GM19025 (cell line): Measurements from ENCODE around the gene SRP9.

Experiments
- ATAC-seq: cut with Tn5 transposase; IDR thresholded peaks from one replicate; pipeline ENCODE4 v1.9.1; 2021; ENCODE audit warnings: mild to moderate bottlenecking, low read depth, moderate library complexity; ENCODE audit not compliant: unreplicated experiment

SRP9 gene

GRCh38 chr1:225777583-225778336 is at the start of gene SRP9:
Gene SRP9, plus strand, starts transcription at chr1:225777826. Its CDS starts 115 bp downstream, at chr1:225777941.
- peak; percentile 99 for ATAC-seq

DNA sequence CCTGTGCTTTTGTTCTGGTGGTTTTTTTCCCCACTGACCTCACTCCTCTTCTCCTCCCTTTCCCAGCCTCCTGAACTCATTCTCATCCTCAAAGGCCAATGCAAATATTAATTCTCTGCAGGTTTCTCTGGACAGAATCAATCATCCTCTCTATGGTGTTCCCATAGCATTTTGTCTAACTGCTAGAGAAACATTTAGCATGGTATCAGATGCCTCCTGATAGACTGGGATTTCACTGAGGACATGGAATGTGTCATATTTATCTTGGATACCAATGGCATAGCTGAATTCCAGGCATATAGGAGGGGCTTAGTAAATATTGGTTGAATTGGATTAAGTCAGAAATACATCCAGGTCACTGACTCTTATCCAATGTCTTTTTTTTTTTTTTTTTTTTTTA is 46.1 kb upstream of the SRP9 start:
- ATAC-seq, result no peak

DNA sequence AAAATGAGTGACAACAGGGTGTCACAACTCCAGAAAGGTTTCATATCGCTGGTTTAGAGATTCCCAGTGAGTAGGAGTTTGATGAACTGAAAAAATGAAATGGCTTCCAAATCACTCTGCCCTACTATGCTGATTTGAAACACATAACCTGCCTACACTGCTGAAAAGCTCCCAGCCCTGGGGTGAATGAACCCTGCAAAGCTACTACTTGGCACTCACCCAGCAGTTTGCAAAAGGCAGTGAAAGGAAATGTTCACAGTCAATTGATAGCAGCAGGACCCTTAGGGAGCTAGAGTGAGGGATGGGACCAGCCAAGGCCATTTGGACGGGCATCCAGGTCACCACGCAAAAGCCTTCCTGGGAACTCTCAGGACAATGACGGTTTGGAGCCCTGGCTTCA is 44.4 kb upstream of the SRP9 start:
- no peak for ATAC-seq

- ATAC-seq, result no peak
These were observed 42.1 kb upstream of the SRP9 start for GRCh38 chr1:225735252-225736149.

DNA sequence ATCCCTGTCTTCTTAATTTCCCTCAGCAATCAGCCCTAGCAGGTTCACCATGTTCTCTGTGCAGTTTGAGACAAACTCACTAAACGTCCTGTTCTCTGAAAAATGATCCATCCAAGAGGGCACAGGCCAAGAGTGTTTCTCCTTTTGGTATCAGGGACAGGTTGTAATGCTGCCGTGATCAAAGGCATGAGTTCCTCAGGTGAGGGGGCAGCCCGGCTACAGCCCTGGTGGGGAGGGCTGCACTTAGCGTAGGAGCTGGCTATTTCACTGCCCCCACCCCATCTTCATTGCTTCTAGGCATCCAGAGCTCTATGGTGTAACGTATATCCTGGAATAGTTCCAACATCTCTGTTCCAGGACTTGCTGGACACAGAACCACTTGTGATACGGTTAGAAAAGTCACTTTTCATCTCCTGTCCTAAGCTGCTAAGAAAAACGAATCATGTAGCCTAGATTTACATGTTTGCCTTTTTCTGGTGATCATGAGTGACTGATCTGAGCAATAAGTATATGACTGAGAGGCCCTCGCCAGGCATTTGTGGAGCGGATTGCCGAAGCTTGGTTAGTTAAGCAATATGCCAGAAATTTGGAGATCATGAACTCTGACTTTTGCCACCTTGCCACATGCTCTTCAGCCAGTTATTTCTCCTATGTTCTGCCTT is 41.1 kb upstream of the SRP9 start:
- no peak for ATAC-seq

GRCh38 chr1:225737161-225737560 is 40.5 kb upstream of the SRP9 start:
- ATAC-seq, result no peak

DNA sequence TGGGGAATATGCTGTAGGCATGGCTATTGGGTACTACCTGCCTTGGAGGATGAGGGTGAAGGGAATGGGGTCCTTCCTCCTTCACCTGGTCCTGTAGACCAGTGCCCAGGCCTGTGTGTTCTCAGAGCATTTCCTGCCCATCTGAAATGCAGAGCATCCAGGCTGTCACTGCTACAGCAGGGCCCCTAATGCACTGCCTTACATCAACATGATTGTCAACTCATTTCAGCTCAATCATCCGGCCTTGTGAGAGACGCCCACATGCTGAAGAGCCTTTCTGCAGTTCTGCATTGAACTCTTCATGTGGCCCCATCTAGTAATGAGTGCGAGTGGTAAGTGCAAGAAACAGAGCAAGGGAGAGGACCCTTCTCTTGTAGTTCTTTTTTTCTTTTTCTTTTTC is 39.8 kb upstream of the SRP9 start:
- no peak for ATAC-seq

DNA sequence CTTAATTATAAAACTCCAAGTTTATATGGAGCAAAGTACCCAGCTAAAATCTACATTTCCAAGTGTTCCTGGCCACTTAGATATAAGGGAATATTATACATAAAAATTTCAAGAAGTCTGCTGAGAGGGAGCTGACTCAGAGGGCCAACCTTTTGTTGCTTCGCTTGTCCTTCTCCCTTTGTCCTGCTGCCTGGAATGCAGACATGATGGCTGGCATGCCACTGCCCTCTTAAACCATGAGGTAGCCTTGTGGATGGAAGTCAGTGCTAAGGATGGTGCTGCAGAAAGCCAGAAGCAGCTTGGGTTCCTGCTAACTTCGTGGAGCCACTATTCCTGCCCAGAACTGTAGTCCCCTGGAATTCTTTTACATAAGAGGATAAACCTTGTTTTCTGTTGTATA is 38.9 kb upstream of the SRP9 start:
- ATAC-seq, result no peak

DNA sequence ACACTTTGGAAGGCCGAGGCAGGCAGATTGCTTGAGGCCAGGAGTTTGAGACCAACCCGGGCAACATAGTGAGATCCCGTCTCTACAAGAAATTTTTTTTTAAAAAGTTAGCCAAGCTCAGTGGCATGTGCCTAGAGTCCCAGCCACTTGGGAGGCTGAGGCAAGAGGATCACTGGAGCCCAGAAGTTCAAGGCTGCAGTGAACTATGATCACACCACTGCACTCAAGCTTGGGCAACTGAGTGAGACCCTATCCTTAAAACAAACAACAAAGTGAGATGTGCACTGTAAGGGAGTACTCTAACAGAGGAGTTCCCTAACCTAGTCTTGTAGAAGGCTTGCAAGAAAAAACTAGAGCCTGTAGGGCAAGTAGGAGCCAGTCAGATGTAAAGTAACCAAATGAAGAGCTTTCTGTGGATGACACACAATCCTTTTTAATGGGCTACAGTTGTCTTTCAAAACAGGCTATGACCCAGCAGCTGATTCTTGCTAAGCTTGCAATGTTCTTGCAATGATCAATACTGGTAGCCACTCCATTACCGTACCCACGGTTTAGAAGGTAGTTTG is 38.0 kb upstream of the SRP9 start:
- ATAC-seq, result no peak

DNA sequence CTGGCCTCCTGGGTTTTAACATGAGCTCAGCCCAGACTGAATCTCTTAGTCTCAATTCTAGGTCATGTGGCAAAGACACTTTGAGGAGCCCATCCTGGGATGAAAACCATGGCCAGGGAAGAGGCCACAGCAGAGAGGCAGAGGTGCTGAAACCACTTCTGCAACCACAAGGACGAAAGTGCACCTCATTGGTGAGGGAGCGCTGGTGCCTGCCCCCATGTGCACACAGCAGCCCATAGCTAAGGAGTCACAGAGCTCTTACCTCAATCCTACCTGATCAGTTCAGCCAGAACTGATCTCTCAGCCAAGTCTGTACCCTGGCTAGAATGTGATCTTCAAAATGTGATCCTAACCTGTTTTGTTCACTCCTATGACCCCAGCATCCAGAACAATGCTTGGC is 32.9 kb upstream of the SRP9 start:
- no peak for ATAC-seq

- ATAC-seq, result no peak
These were observed 32.4 kb upstream of the SRP9 start for GRCh38 chr1:225745273-225745672.

DNA sequence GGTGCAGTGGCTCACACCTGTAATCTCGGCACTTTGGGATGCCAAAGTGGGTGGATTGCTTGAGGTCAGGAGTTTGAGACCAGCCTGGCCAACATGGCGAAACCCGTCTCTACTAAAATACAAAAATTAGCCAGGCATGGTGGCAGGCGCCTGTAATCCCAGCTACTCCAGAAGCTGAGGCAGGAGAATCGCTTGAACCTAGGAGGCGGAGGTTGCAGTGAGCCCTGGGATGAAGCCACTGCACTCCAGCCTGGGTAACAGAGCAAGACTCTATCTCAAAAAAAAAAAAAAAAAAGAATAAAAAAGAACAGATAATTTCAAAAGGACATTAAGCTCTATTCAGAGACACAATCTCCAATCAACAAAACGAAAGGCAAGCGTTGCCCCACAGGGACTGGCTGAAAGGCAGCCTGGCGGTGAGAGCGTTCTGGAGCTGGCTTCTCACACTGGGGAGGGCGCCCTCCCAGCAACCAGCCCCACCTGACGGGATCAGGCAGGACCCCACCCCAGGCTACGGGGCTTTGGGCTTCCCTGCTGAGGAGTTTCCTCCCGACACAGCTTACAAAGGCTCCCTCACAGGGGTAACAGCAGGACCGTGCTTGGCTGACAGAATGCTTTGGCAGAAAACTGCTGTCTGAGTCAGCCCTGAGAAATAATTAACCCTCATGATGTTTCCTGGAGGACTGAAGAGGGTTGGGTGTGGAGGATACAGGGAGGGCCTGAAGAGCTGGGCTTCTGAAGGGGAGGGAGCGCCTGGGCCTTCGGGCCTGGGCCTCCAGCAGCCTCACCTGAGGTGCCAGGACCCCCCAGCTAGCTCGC is 31.1 kb upstream of the SRP9 start:
- no peak for ATAC-seq

DNA sequence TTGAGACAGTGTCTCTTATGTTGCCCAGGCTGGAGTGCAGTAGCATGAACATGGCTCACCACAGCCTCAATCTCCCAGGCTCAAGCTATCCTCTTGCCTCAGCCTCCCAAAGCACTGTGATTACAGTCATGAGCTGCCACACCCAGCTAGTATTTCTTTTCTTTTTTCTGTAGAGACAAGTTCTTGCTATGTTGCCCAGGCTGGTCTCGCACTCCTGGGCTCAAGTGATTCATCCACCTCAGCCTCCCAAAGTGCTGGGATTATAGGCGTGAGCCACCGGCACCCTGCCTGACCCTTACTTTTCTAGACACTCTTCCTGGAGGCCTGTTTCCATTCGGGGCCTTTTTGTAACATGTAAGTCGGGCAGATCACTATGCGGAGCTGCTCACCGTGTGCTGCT is 30.1 kb upstream of the SRP9 start:
- ATAC-seq, result no peak

DNA sequence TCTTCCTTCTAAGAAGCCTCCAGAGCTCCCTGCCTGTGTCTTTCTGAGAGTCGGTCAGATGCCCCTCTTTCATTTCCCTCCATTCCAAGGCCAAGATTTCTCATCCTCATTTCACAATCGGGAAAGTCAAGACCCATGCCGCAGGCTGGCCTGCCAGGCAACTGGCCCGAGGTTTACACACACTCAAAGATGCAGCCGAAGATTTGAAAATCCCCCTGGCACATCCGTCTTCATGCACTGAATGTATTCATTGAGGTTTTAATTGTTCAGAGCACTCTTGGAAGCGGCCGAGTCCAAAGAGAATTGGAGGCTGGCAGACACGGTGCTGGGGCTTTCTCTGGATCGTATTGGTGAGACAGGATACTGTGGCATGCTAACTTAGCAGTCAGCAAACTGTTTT is 29.1 kb upstream of the SRP9 start:
- ATAC-seq, result no peak

DNA sequence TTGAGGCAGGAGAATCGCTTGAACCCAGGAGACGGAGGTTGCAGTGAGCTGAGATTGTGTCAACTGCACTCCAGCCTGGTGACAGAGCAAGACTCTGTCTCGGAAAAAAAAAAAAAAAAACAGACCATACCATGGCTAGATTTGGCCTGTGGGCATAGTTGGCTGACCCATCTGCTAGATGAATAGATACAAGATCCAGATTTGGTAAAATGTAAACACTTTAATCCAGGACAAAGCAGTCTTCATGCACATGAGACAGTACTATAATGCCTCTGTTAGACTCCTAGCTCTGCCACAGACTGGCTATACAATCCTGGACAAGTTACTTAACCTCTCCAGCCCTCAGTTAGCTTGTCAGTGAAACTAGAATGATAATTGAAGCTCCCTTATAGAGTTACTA is 27.9 kb upstream of the SRP9 start:
- ATAC-seq, result no peak

DNA sequence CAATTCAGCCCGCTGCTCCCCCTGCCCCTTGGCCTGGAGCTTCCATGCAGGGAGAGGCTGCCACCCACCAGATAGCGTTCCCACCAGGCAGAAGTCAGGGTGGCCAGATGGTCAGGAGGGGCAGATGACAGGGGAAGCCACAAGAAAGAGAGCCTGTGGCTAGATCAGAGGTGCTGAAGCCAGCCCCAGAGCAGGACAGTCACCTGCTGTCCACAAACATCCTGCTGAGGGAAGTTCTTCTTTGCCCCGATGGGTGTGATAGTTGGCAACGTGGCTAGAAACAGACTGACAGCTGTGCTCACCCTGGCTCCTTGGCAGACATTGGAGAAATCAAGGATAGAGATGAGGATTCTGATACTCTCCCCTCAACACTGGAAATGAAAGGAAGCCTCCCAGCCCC is 27.2 kb upstream of the SRP9 start:
- ATAC-seq, result no peak

DNA sequence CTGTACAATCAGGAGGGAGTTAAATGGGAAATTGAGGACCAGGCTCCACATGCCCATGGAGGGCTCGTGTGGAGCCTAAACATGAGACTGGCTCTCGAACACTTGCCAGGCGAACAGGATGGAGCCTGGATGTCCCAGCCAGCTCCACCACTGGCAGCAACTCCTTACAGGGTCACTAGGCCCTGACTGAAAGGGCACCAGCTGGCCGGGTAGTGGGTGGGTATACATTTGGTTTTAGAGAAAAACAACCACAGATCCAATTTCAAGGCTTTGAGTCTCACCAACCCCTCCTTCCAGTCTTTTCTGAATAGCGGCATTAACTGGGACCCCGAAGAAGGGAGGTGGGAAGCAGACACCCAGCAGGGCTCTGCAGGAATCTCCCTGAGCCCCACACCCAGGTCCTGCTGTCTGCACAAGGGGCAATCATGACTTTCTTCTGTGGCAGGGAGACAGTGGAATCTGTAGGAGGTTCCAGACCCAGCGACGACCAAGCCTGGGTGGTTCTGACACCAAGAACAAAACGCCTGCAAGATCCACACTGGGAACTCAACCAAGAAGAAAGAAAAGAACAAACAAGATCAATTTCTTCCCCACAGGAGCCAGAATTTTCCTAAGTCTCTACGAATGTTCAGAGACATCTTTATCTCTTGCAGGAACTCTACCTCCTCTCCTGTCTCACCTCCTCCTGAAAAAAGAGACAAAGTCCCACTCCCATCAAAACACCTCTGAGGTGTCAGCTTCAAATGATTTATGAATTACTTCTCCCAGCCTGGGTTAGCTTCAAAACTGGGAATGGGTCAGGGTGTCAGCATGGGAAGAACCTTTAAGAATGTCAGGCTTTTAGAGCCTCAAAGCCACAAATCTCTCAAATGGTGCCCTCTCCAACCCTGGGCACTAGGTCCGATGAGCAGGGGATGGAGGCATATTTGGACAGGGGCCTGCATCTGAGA is 26.5 kb upstream of the SRP9 start:
- no peak for ATAC-seq

DNA sequence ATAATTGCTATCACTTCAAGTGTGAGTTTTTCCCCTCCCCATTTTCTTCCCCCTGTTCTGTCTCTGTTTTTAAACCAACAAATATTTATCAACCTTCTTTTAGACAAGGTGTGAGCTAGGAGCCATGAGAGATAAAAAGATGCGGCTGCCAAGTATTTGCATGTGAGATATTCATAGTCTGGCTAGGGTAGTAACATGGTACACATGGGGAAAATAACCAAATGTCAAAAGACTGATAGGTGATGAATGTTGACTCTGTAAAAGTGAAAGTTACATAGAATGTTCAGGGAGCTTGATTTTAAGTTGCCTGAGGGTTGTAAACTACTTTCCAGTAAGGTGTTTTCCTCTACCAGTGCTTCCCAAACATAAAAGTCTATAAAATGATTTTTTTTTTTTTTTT is 25.4 kb upstream of the SRP9 start:
- ATAC-seq, result no peak
